ENCODE results near the gene GRIP1.

Gene GRIP1

GRCh38 chr12:66446276-66446675 lies 232.6 kb downstream of the GRIP1 start:
- no peak for DNase-seq

- DNase-seq, result no peak
These were observed 236.8 kb downstream of the GRIP1 start for GRCh38 chr12:66441905-66442559.

GRCh38 chr12:66438601-66439000 lies 240.3 kb downstream of the GRIP1 start:
- no peak for DNase-seq

DNA sequence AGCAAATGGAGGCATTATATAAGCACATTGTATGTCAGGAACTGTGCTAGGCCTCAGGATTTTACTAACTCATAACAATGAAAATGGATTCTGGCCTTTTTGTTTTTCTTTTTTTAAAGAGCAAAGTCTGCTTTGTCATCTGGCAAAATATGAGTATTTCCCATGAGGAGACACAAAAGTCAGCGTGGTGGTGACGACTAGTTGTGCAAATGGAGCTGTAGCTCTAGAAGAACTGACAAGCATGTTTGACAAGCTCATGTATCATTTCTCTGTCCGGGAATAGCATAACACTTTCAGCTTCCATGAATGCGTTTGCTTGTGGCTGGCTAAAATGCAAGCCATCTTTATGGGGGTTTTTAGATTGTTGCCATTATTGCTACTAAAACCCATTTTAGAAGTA lies 248.8 kb downstream of the GRIP1 start:
- DNase-seq, result no peak

DNA sequence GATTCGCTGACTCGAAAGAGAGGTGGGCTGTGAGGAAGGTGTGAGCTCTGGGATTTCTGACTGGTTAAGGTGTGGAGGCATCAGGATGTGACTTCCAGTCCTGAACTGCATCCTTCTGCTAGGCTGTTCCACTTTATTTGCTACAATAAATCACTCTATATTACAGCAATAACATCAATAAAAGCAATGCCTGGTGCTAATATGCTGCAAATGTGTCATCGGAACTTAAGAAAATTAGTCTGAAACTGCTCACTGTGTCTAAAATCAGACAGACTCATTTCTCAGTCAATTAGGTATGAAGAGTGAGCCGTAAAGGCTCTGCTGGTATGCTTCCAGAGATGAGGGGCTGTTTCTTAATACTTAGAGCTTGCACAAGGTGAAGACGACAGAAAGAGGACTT lies 250.0 kb downstream of the GRIP1 start:
- DNase-seq, result no peak

- no peak for DNase-seq
These were observed 250.6 kb downstream of the GRIP1 start for GRCh38 chr12:66428261-66428660.

DNA sequence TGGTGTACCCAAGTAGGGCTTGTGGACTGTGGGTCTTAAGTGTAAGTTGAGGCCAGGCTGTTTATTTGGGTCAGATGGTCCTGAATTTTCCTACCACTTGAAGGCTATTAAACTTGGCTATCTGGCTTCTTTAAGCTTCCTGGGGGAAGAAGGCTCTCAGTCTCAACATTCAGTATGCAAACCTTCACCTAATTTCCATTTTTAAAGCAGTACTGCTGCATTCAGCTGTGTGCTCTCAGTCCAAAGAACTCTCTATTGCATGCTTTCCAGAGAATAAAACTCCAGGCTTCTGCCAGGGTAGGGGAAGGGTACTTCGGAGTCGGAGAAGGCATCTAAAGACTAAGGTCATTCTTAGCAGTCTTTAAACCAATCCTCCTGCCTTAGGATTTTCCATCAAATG lies 252.2 kb downstream of the GRIP1 start:
- DNase-seq, result no peak

- no peak for DNase-seq
These were observed 255.6 kb downstream of the GRIP1 start for GRCh38 chr12:66423266-66423665.

DNA sequence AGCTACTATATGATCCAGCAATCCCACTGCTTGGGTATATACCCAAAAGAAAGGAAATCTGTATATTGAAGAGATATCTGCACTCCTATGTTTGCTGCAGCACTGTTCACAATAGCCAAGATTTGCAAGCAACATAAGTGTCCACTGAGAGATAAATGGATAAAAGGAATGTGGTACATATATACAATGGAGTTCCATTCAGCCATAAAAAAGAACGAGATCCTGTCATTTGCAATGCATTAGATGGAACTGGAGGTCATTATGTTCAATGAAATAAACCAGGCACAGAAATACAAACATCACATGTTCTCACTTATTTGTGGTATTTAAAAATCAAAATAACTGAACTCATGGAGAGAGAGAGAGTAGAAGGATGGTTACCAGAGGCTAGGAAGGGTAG lies 260.0 kb downstream of the GRIP1 start:
- no peak for DNase-seq

- DNase-seq, result no peak
These were observed 261.7 kb downstream of the GRIP1 start for GRCh38 chr12:66417217-66417616.

DNA sequence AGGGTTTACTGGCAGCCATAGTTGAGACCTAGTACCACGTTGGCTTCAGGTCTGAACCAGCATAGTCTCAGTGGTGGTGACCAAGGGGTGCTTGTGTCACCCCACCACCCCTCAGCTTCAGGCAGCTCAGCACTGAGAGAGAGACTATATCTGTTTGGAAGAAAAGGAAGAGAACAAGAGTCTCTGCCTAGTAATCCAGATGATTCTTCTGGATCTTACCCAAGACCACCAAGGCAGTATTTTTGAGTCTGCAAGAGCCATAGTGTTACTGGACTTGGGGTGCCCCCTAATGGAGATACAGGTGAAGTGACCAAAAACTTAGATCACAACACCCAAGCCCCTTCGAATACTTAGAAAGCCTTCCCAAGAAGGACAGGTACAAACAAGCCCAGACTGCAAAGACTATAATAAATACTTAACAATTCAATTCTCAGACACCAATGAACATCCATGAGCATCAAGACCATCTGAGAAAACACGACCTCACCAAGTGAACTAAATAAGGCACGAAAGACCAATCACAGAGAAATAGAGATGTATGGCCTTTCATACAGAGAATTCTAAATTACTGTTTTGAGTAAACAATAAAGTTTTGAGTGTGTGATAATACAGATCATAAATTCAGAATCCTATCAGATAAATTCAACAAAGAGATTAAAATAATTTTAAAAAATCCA lies 269.5 kb downstream of the GRIP1 start:
- DNase-seq, result no peak

DNA sequence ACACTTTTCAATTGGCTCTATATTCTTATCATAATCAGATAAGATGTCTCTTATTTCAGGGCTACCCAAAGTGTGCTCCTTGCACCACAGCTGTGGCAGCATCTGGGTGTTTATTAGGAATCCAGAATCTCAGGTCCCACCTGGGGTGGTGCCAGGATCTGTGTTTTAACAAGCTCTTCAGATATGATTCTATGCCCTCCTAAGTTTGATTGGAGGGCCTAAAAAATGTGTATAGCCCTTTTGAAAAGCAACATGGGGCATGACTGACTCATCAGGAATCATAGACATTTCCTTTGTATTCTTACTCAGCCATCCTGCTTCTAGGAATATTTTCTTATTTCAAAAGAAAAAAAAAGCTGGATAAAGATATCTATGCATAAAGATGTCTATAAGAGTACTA lies 273.5 kb downstream of the GRIP1 start:
- no peak for DNase-seq

- no peak for DNase-seq
These were observed 275.1 kb downstream of the GRIP1 start for GRCh38 chr12:66403746-66404145.

DNA sequence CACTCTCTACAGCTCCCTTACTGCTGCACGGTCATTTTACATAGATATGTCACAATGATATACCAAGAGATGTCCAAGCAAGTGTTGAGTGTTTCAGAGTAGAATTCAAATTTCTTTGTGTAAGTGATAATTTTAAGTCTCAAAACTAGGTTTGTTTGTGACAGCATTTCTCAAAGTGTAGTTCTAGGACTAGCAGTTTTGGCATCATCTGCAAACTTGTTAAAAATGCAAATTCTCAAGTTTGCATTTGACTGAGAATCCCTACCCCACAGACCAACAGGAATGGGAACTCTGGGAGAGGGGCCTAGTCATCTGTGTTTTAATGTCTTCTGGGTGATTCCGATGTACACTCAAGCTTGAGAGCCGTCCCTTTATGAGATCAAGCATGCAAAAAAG lies 279.0 kb downstream of the GRIP1 start:
- DNase-seq, result no peak

DNA sequence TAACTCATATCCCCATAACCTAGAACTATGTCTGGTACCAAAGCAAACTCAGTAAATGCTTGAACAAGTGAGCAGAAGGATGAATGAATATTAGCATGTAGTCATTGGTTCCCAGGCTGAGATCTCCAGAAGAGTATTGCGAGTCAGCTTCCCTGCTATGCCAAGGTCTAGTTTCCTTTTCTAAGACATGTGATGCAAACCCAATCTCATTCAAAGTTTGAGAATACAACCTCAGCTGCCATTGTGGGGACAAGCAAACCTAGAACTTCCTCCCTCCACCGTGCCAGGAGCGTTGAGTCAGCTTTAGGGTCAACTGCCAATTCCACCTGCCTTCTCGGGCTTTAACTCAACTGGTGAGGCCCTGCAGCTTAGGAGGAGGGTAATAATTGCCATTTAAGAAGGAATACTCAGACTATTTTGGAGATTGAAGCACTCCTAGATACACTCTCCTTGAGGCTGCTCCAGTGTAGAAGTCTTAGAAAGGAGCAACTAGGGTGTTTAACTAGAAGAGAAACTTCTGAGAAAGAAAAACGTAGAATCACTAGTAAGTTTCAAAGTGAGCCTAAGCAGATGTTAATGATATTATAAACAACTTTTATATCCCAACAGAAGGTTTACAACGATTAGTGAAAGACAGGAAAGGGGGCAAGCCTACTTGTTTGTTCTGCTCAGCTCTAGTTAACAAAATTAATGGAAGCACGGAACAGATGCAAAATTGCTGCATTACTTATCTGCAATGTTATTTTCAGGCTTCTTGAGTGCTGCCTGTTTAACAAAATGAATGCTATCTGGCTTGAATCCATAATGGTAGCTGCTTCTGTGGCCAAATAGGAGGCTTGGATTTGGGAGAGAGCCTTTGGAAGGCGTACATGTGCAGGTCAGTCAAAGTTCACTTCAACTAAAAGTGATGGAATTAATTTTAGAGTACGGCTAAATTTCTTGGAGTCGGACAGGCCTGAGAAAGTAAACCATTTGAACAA lies 279.7 kb downstream of the GRIP1 start:
- DNase-seq, result no peak

DNA sequence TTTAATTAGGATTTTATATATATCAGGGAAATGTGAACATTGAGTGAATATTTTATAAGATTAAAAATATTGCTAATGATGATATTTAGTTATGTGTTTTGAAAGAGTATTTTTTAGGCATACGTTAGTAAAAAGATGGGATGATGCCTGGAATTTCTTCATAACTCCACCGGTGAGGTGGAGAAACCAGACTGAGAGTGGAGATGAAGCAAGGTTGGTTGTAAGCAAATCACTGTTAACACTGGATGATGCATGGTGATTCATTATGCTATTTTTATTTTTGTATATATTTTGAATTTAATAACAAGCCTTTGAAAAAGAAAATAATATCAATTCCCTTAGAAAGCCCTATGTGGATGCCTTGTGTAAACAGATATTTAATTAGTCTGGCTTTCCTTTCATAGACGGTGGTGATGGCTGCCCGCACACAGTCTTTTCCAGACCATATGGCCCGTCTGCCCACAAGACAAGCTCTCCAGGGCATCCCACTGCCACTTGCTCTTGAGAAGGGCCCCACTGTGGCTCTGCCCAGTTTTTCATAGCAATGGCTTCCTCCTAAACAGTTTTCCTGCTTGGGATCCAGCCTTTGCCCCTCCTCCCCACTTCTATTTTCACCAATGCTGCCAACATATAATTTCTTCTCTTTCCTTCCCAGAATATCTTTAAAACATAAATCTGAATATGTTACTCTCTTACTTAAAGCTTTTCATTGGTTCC lies 281.1 kb downstream of the GRIP1 start:
- no peak for DNase-seq

GRCh38 chr12:66393890-66394289 lies 285.0 kb downstream of the GRIP1 start:
- no peak for DNase-seq

DNA sequence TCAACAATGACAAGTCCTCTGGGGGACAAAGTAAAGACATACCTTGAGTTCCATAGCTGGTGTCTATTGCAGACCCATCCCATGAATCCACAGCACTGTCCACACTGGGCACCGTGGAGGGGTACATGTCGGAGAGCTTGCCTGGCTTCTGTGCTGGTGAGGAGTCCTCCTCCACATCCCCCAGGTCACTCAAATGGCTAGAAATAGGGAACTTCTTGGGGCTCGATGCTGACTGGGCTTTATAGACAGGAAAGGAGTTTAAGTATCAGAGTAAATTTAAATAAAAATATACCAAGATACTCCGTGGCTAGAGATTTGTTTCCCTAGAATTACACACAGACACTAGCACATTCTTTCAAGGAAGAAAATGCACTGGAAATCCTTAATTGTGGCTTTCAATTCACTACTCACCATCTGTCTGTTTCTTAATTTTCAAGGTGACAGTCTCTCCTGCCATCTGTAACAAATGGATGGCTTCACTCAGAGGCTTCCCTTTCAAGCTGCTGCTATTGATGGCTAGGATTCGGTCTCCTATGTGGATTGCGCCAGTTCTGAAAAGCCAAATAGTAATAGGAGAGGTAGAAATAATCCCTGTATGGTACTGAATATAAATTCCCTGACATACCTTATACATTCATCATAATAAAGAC lies 286.5 kb downstream of the GRIP1 start:
- DNase-seq, result no peak

- no peak for DNase-seq
These were observed 290.4 kb downstream of the GRIP1 start for GRCh38 chr12:66388517-66388916.

GRCh38 chr12:66387117-66387516 lies 291.8 kb downstream of the GRIP1 start:
- no peak for DNase-seq

DNA sequence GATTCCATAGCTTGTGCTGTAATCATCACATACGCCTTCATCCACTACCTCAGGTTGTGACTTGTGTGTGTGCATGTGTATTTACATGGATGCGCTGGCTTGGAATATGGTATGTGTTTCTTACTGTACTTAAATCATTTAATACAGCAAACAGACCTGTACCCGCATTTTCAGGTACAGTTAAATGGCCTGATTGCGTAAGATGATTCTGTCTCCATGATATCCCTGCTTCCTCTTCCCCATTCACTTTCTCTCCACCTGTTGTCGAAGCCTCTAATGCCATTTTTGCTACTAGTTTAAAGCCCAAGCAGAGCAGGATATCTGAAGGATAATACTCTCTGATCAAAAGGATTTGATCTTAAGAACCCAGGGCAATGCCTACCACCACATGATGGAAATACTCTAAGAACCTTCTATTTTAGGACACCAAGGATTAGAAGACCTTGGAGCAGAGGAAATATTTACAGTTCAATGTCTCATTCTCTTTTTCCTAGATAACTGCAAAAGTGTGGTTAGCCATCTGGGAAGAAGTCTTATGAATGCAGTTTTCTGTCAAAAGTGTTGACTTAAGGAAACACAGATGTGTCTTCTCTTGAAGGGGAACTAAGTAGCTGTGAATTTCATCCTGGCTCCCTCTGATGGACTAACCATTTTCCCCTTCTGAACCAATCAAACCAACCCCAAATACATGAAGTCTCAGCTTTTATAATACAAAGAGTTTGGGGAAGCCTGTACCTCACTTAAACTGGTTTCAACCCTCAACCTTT lies 297.9 kb downstream of the GRIP1 start:
- DNase-seq, result no peak

GRCh38 chr12:66379616-66380015 lies 299.3 kb downstream of the GRIP1 start:
- DNase-seq, result no peak
